Prostate gland (tissue), 2 donors: ENCODE data around the gene MAP3K6. TPM values are rescaled to one million over a fixed set of nuclear protein-coding genes. Genes with fewer than 3 reads are reported as not detected.
A peak's percentile ranks its signal among the peaks of the same experiment; 100 is the strongest.

Experiments
- DNase-seq: peaks from one replicate; pipeline ENCODE4 v3.0.0-alpha.2; 2019; ENCODE audit warnings: low spot score
- H3K27ac ChIP-seq, 2 donors: fragments of 200-600 bp; sonication (generic); 2 replicates each; pipeline ENCODE4 v1.5.1; 2017 to 2019
- H3K27me3 ChIP-seq: fragments of 200-600 bp; sonication (generic); replicated peaks from 2 replicates; pipeline ENCODE4 v1.5.1; 2019; ENCODE audit not compliant: insufficient read depth
- H3K36me3 ChIP-seq, 2 donors: fragments of 200-600 bp; sonication (generic); 1 replicate in 1 of 2; 2 replicates in 1 of 2; pipeline versions ENCODE4 v1.5.1 to v1.8.1; 2017 to 2019
- H3K4me1 ChIP-seq: fragments of 200-600 bp; sonication (generic); replicated peaks from 2 replicates; pipeline ENCODE4 v1.5.1; 2019
- H3K4me3 ChIP-seq, 2 donors: fragments of 200-600 bp; sonication (generic); 2 replicates each; pipeline ENCODE4 v1.5.1; 2017 to 2019
- H3K9me3 ChIP-seq: fragments of 200-600 bp; sonication (generic); 2 replicates; pipeline ENCODE4 v1.5.1; 2017
- CTCF ChIP-seq, 4 experiments: fragments of 200-600 bp in 2 of 4; fragments of 450-650 bp in 2 of 4; sonication (generic) in 2 of 4; IDR thresholded peaks; 1 replicate in 3 of 4; 2 replicates in 1 of 4; pipeline ENCODE4 v1.5.1; 2016 to 2019; ENCODE audit warnings: antibody characterized with exemption in 4 of 4, mild to moderate bottlenecking in 2 of 4, moderate library complexity in 2 of 4
- POLR2A ChIP-seq: fragments of 450-650 bp; IDR thresholded peaks from one replicate; pipeline ENCODE4 v1.6.1; 2016; ENCODE audit warnings: antibody characterized with exemption, mild to moderate bottlenecking
- POLR2AphosphoS5 ChIP-seq: sonication (generic); formaldehyde crosslinking; IDR thresholded peaks from one replicate; pipeline ENCODE4 v1.6.1; 2017; ENCODE audit warnings: antibody characterized with exemption
- WGBS: methylation state at CpG from one replicate; pipeline ENCODE4 v1.1.5; 2018; 5-methylcytosine and 5-hydroxymethylcytosine counted together
- intact Hi-C: fragments of 100-400 bp; cut with DNase I; formaldehyde crosslinking; loops from one replicate; pipeline ENCODE4 v1.14.2; 2022
- total RNA-seq, 2 donors: library from RNA; depleted of rRNA; stranded (reverse); fragments of >200 nt; gene quantifications; one replicate each; pipeline ENCODE4 v1.1.0, GENCODE V29; 2016

The MAP3K6 gene
- total RNA-seq, 2 donors from 2014 or later, result 38.6 to 60.7 TPM

- no peak for DNase-seq
- no peak overlapping the region for H3K27ac ChIP-seq
- TF ChIP-seq POLR2A, result no peak
- no peak for TF ChIP-seq POLR2AphosphoS5
- TF ChIP-seq CTCF (IDR thresholded peaks at IDR 0.05), result no peak
- H3K36me3 ChIP-seq, result peaks cover 0 to 26% of the 10 kb centered on the region in 2 donors
- 62% methylated on average over 71 of the region's 71 CpGs for WGBS
- H3K4me3 ChIP-seq, result no peak overlapping the region
- H3K4me1 ChIP-seq, result peaks cover 8% of the 10 kb centered on the region
- intact Hi-C loops, result no loop called here
- H3K27me3 ChIP-seq, result no peaks in the 10 kb centered on the region
- H3K9me3 ChIP-seq, result no peaks in the 10 kb centered on the region
Measured at GRCh38 chr1:27360159-27361043, 6.4 kb downstream of the MAP3K6 start.

- TF ChIP-seq CTCF (IDR thresholded peaks at IDR 0.05), result no peak
- no peak for TF ChIP-seq POLR2A
- no peak for TF ChIP-seq POLR2AphosphoS5
Measured at GRCh38 chr1:27359822-27360158, 7.0 kb downstream of the MAP3K6 start.

GRCh38 chr1:27358928-27359313 is 7.8 kb downstream of the MAP3K6 start:
- TF ChIP-seq POLR2AphosphoS5 (no peak), CTCF (IDR thresholded peaks at IDR 0.05) (no peak), POLR2A (no peak)
- H3K36me3 ChIP-seq, result peaks cover 0 to 30% of the 10 kb centered on the region in 2 donors
- intact Hi-C loops, result loop anchor here (10.0 kb wide), 1 partner anchor 54 kb away; no protein-coding TSS in a partner anchor

More at GRCh38 chr1:27359822-27360158, 7.0 kb downstream of the MAP3K6 start:
- DNase-seq, result no peak
- intact Hi-C loops, result loop anchor here (10.0 kb wide), 1 partner anchor 55 kb away; no protein-coding TSS in a partner anchor
- Histone ChIP-seq H3K27ac (no peak overlapping the region), H3K36me3 (peaks cover 0 to 30% of the 10 kb centered on the region in 2 donors), H3K4me1 (peaks cover 3% of the 10 kb centered on the region), H3K9me3 (no peaks in the 10 kb centered on the region), H3K4me3 (no peak overlapping the region), H3K27me3 (no peaks in the 10 kb centered on the region)
- WGBS, result 78% methylated on average over 9 of the region's 9 CpGs

GRCh38 chr1:27358038-27358927 is 8.5 kb downstream of the MAP3K6 start:
- Histone ChIP-seq H3K4me1 (no peaks in the 10 kb centered on the region), H3K9me3 (no peaks in the 10 kb centered on the region), H3K4me3 (no peak overlapping the region), H3K36me3 (peaks cover 0 to 28% of the 10 kb centered on the region in 2 donors), H3K27me3 (no peaks in the 10 kb centered on the region), H3K27ac (peak overlapping the region in 1 of 2 donors; percentile 82)
- TF ChIP-seq CTCF (IDR thresholded peaks at IDR 0.05), result no peak
- no peak for TF ChIP-seq POLR2A
- no peak for TF ChIP-seq POLR2AphosphoS5
- WGBS, result 95% methylated on average over 17 of the region's 21 CpGs
- intact Hi-C loops, result loop anchor here (10.0 kb wide), 1 partner anchor 53 kb away; no protein-coding TSS in a partner anchor
- no peak for DNase-seq

More at GRCh38 chr1:27358928-27359313, 7.8 kb downstream of the MAP3K6 start:
- Histone ChIP-seq H3K4me1 (no peaks in the 10 kb centered on the region), H3K4me3 (no peak overlapping the region), H3K27me3 (no peaks in the 10 kb centered on the region), H3K27ac (no peak overlapping the region), H3K9me3 (no peaks in the 10 kb centered on the region)
- 96% methylated on average over 5 of the region's 5 CpGs for WGBS
- DNase-seq, result no peak
